CD4-positive, alpha-beta T cell (primary cell): ENCODE data around the gene MOCS2. TPM values are rescaled to one million over a fixed set of nuclear protein-coding genes. Genes with fewer than 3 reads are reported as not detected.

Source experiments
- ATAC-seq: fragments of 200-7000 bp; cut with Tn5 transposase; one replicate; pipeline ENCODE4 v1.10.0; 2022; ENCODE audit warnings: mild to moderate bottlenecking; ENCODE audit not compliant: poor library complexity
- CTCF ChIA-PET: fragments of 350-600 bp; sonication (Branson Sonifier 250); formaldehyde crosslinking; loops from one replicate; lab custom pipeline; 2021; ENCODE audit warnings: antibody characterized with exemption, inconsistent platforms; lab: Charles Lee
- POLR2A ChIA-PET: fragments of 350-600 bp; sonication (Branson Sonifier 250); formaldehyde crosslinking; loops from one replicate; lab custom pipeline; 2021; ENCODE audit warnings: antibody characterized with exemption, inconsistent platforms; lab: Charles Lee
- DNase-seq, 14 experiments: peaks; one replicate each; pipeline ENCODE4 v3.0.0-alpha.2; 2013 to 2020; ENCODE audit warnings: mixed read lengths in 2 of 14
- H3K27ac ChIP-seq, 2 donors: one replicate each; pipeline versions ENCODE4 v1.5.1 to v1.7.0; 2013; ENCODE audit warnings: low read length in 2 of 2, low read depth in 1 of 2, mild to moderate bottlenecking in 1 of 2
- H3K27me3 ChIP-seq, 2 experiments: 1 replicate in 1 of 2; 2 replicates in 1 of 2; pipeline versions ENCODE4 v1.6.1 to v1.7.0; 2013; ENCODE audit warnings: low read length in 2 of 2, control low read depth in 1 of 2, mild to moderate bottlenecking in 1 of 2, moderate library complexity in 1 of 2; ENCODE audit not compliant: insufficient read depth in 2 of 2, control insufficient read depth in 1 of 2
- H3K36me3 ChIP-seq: one replicate; pipeline ENCODE4 v1.6.1; 2013; ENCODE audit warnings: low read length, control low read depth; ENCODE audit not compliant: insufficient read depth
- H3K4me1 ChIP-seq: one replicate; pipeline ENCODE4 v1.6.1; 2013; ENCODE audit warnings: low read length, control low read depth; ENCODE audit not compliant: insufficient read depth
- H3K4me3 ChIP-seq: one replicate; pipeline ENCODE4 v1.5.1; 2013; ENCODE audit warnings: mild to moderate bottlenecking, low read length, moderate library complexity
- H3K9me3 ChIP-seq, 2 experiments: 1 replicate in 1 of 2; 2 replicates in 1 of 2; pipeline versions ENCODE4 v1.6.1 to v1.7.0; 2013; ENCODE audit warnings: low read length in 2 of 2, mild to moderate bottlenecking in 2 of 2, control low read depth in 1 of 2, moderate library complexity in 1 of 2; ENCODE audit not compliant: control insufficient read depth in 1 of 2, insufficient read depth in 1 of 2
- H3K27ac Mint-ChIP-seq: one replicate; pipeline ENCODE4 v1.8.0; 2020; ENCODE audit warnings: mixed read lengths
- H3K27me3 Mint-ChIP-seq: one replicate; pipeline ENCODE4 v1.8.0; 2021; ENCODE audit warnings: mixed read lengths
- H3K36me3 Mint-ChIP-seq: one replicate; pipeline ENCODE4 v1.8.0; 2021; ENCODE audit warnings: low read depth, mixed read lengths
- H3K4me1 Mint-ChIP-seq: one replicate; pipeline ENCODE4 v1.8.0; 2021; ENCODE audit warnings: low read depth, mixed read lengths
- H3K4me3 Mint-ChIP-seq: one replicate; pipeline ENCODE4 v1.8.0; 2020; ENCODE audit warnings: mild to moderate bottlenecking, mixed read lengths
- H3K9me3 Mint-ChIP-seq: one replicate; pipeline ENCODE4 v1.8.0; 2020; ENCODE audit warnings: mixed read lengths
- CTCF ChIP-seq: fragments of 200-600 bp; IDR thresholded peaks from one replicate; pipeline ENCODE4 v1.8.0; 2022; ENCODE audit warnings: antibody characterized with exemption, mild to moderate bottlenecking
- intact Hi-C, 2 experiments: fragments of 100-400 bp; cut with DNase I in 1 of 2; cut with micrococcal nuclease in 1 of 2; formaldehyde crosslinking; loops; one replicate each; pipeline versions ENCODE4 v1.15.1 to v1.9.0; 2023 to 2025; cut with DNase I, micrococcal nuclease
- total RNA-seq, 174 experiments: library from RNA in 2 of 174; stranded (reverse) in 2 of 174; gene quantifications; one replicate each; pipeline ENCODE4 v1.2.3 and lab custom pipeline; 2021 to 2026

The MOCS2 gene
- total RNA-seq, 2 experiments from 2014 or later: 19.5 to 20.4 TPM

GRCh38 chr5:53080271-53080670, 29.3 kb downstream of the MOCS2 start:
- Histone ChIP-seq H3K4me1 (peaks cover 9% of the 10 kb centered on the region), H3K27me3 (peaks cover 0 to 3% of the 10 kb centered on the region in 2 experiments), H3K27ac (no peak overlapping the region), H3K4me3 (no peak overlapping the region), H3K36me3 (no peaks in the 10 kb centered on the region), H3K9me3 (no peaks in the 10 kb centered on the region)
- Mint-ChIP-seq H3K27ac (no peak overlapping the region), H3K36me3 (no peaks in the 10 kb centered on the region), H3K4me3 (no peak overlapping the region), H3K9me3 (no peaks in the 10 kb centered on the region), H3K4me1 (peaks cover 36% of the 10 kb centered on the region), H3K27me3 (peaks cover 16% of the 10 kb centered on the region)
- peak; percentile 49 for ATAC-seq
- TF ChIP-seq CTCF: no peak
- POLR2A ChIA-PET: no interaction called here
- intact Hi-C loops: no loop called here
- CTCF ChIA-PET: no interaction called here
- peak in 1 of 14 experiments; percentile 62 for DNase-seq

DNA sequence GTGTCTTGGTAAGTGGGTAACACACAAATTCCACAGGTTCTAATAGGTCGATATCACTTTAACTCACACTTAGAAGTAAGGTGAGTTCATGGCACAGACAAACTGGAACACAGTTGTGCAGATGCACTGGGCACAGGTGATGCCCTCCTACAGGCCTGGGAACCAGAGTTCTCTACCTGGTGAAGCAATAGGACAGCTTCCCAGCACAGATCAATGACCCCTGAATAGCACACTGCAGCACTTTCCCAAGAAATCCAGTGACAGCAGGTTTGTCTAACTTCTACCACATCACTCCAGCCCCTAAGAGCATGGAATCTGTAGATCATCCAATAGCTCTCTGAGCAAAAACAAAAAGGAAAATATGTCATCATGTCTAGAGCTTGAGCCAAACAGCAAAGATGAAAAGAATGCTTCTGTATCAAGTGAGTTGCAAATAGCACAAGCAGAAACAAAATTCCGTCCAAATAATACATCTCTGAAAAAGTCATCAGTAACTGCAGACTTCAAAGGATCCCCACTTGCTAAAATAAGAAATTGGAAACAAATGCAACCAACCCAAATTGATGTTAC, 33.5 kb downstream of the MOCS2 start:
- peaks cover 16% of the 10 kb centered on the region for H3K27me3 Mint-ChIP-seq
- H3K4me1 Mint-ChIP-seq: peaks cover 12% of the 10 kb centered on the region
- no peaks in the 10 kb centered on the region for H3K36me3 Mint-ChIP-seq
- H3K27ac ChIP-seq: no peak overlapping the region
- ChIA-PET CTCF (no interaction called here), POLR2A (no interaction called here)
- H3K4me1 ChIP-seq: peaks cover 6% of the 10 kb centered on the region
- H3K27ac Mint-ChIP-seq: no peak overlapping the region
- ATAC-seq (no peak), DNase-seq (no peak)
- no peak overlapping the region for H3K4me3 Mint-ChIP-seq
- H3K27me3 ChIP-seq: peaks cover 0 to 3% of the 10 kb centered on the region in 2 experiments
- H3K9me3 ChIP-seq: no peaks in the 10 kb centered on the region
- TF ChIP-seq CTCF: no peak
- no peaks in the 10 kb centered on the region for H3K36me3 ChIP-seq
- no peaks in the 10 kb centered on the region for H3K9me3 Mint-ChIP-seq
- intact Hi-C loops: no loop called here
- no peak overlapping the region for H3K4me3 ChIP-seq

GRCh38 chr5:53073348-53073747, 36.2 kb downstream of the MOCS2 start:
- no peak overlapping the region for H3K4me3 Mint-ChIP-seq
- H3K27me3 Mint-ChIP-seq: peaks cover 11% of the 10 kb centered on the region
- H3K4me1 Mint-ChIP-seq: no peaks in the 10 kb centered on the region
- no peak for TF ChIP-seq CTCF
- Histone ChIP-seq H3K27me3 (no peaks in the 10 kb centered on the region), H3K36me3 (no peaks in the 10 kb centered on the region), H3K4me3 (no peak overlapping the region), H3K9me3 (no peaks in the 10 kb centered on the region), H3K4me1 (no peaks in the 10 kb centered on the region), H3K27ac (no peak overlapping the region)
- intact Hi-C loops: no loop called here
- DNase-seq (no peak), ATAC-seq (no peak)
- ChIA-PET CTCF (no interaction called here), POLR2A (no interaction called here)
- no peaks in the 10 kb centered on the region for H3K9me3 Mint-ChIP-seq
- no peaks in the 10 kb centered on the region for H3K36me3 Mint-ChIP-seq
- H3K27ac Mint-ChIP-seq: no peak overlapping the region
